Stomach (tissue), 4 donors: ENCODE data around the gene TTYH1.

Experiments used
- CTCF ChIP-seq, 7 experiments: fragments of 450-650 bp in 4 of 7; fragments of 200-600 bp in 3 of 7; sonication (generic) in 3 of 7; IDR thresholded peaks; one replicate each; pipeline ENCODE4 v1.5.1; 2016 to 2019; ENCODE audit warnings: antibody characterized with exemption in 7 of 7, control low read depth in 2 of 7, mild to moderate bottlenecking in 1 of 7
- EP300 ChIP-seq: sonication (generic); formaldehyde crosslinking; IDR thresholded peaks from one replicate; pipeline ENCODE4 v1.6.1; 2017; ENCODE audit warnings: antibody characterized with exemption
- POLR2A ChIP-seq, 4 donors: fragments of 450-650 bp; IDR thresholded peaks; one replicate each; pipeline ENCODE4 v1.6.1; 2016; ENCODE audit warnings: antibody characterized with exemption in 4 of 4, control low read depth in 2 of 4, mild to moderate bottlenecking in 1 of 4, moderate library complexity in 1 of 4
- POLR2AphosphoS5 ChIP-seq, 3 donors: sonication (generic); formaldehyde crosslinking; IDR thresholded peaks; one replicate each; pipeline ENCODE4 v1.6.1; 2016; ENCODE audit warnings: antibody characterized with exemption in 3 of 3

DNA sequence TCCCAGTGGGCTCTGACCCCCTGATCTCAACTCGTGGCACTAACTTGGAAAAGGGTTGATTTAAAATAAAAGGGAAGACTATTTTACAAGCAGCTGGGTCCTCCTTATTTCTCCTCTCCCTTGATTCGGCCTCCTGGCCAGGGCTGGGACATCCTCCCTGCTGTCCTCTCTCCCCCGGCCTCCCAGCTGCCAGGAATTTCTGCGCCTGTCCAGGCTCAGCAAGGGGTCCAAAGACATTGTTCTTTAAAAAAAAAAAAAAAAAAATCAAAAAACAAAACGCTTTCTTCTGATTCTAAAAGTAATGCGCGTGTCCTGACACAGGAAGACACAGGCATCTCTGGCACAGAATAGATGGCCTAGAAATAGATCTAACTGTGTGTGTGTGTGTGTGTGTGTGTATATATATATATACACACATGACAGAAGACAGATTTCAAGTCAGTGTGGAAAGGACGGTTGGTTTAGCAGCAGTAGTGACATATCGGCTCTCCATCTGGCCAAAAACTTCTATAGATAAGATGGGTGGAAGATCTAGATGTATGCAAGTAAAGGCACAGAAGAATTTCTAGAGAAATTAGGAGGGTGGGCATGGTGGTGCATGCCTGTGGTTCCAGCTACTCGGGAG, 21.5 kb downstream of the TTYH1 start:
- TF ChIP-seq POLR2A (IDR thresholded peaks at IDR 0.05): no peak
- no peak for TF ChIP-seq POLR2AphosphoS5 (IDR thresholded peaks at IDR 0.05)
- TF ChIP-seq CTCF (IDR thresholded peaks at IDR 0.05): no peak
- TF ChIP-seq EP300: no peak
